GM19438 (cell line): ENCODE measurements around the gene TTYH3.

Experiments
- ATAC-seq: cut with Tn5 transposase; IDR thresholded peaks from one replicate; pipeline ENCODE4 v1.9.1; 2021; ENCODE audit warnings: low read depth; ENCODE audit not compliant: unreplicated experiment

Gene TTYH3

DNA sequence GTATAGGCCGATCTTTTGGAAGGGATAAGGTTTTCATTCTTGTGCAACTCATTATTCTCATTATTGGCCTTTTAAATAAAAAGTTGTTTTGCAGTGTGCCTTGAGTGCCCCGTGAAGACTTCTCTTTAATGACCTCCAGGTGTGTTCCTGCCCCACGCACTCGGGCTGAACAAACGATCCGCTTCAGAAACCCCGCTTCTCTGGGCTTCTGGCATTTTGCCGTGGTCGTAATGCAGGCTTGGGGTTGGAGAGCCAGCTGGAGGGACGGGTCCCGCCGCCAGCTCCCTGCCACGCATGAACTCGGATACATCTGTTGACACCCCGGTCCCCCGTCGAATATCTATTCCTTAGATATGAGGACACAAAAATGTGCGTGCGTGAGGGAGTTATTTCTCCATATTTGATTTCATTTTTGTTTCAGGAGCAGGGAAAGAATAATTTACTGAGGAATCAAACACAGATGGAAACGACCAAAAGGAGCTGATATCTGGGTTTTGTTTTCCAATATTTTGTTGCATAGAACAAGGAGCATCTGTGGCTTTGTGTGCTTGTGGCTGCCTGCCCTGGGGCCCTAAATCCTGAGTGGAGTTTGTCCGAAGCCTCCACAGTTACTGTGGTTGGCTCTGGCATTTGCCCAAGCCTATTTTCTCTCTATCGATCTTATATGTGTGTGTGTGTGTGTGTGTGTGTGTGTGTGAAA lies 17.0 kb upstream of the TTYH3 start:
- no peak for ATAC-seq

DNA sequence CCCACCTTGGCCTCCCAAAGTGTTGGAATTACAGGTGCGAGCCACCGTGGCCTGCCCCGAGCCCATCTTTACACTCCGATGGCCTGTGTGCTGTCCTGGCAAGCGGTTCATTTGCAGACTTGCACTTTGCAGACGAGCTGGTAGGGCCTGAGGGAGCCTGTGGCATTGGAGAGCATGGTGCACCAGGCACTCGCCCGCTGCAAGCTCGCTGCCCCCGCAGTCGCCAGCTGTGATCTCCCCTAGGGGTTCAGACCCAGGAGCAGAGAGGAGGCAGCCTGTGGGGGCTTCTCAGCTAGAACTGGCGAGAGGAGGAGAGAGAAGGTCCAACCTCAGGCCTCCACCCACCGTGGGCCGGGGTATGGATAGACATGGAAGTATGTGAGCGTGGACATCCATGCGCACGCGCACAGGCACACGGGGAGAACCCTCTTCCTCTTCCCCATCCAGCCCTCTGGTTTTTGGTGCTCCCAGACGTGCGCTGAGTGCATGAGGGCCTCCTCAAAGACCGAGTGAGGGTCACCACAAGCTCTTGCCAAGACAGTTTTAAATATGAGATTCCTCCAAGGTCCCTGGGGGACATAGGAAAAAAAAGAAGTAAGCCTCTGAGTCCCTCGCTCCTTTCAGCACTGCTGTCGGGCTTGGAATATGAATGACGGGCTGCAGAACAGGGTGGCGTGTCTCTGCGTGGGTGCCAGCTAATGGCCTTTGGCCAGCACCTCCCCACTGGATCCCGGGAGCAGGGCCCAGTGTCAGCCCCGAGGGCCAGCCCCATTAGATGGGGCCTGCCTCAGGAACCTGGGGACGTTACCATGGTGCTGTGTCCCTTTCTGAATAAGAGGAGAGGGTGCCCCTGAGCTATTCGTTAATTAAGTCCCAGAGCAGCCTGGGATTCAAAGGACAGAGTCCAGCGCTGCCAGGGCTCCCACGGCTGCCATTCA lies 15.1 kb upstream of the TTYH3 start:
- ATAC-seq: no peak

DNA sequence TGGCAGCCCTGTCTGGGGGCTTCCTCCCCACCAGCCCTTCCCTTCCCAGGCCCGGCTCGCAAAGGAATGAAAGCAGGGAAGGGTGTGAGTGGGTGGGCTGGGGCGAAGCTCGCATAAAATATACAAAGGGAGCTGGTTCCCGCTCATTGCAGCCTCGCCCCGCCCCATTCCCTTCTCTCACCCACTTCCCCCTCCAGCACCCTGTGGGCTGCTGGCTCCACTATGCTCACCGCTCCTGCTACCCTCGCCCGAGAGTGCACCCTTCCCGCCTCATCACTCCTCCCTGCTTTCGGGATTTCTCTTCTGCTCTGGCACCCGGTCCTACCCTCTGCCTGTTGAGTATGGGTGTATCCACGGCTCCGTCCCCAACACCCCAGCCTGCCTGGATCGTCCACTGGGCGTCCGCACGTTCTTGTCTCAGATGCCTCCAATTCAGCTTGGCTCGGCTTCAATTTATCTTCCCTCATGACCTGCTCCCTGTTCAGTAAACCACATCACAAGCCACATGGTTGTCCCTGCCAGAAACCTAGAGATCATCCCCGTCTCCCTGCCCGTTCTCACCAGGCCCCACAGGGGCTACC lies 14.4 kb upstream of the TTYH3 start:
- no peak for ATAC-seq

DNA sequence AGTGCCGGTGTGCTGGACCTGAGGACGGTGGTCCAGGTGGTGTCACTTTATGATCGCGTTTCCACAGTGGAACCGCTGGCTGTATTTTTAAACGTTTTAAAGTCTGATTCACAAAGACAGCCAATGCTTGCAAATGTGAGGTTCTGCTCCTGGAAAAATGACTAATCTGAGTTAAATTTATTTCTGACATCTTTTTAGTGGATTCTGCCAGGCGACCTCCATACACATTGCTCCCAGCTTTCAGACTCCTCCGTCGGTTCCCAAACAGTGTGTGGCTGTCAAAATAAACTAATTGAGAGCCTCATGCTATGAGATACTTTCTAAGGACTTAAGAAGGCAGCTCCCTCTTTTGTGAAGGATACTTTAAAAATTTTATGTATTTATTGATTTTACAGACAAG lies 12.7 kb upstream of the TTYH3 start:
- no peak for ATAC-seq

DNA sequence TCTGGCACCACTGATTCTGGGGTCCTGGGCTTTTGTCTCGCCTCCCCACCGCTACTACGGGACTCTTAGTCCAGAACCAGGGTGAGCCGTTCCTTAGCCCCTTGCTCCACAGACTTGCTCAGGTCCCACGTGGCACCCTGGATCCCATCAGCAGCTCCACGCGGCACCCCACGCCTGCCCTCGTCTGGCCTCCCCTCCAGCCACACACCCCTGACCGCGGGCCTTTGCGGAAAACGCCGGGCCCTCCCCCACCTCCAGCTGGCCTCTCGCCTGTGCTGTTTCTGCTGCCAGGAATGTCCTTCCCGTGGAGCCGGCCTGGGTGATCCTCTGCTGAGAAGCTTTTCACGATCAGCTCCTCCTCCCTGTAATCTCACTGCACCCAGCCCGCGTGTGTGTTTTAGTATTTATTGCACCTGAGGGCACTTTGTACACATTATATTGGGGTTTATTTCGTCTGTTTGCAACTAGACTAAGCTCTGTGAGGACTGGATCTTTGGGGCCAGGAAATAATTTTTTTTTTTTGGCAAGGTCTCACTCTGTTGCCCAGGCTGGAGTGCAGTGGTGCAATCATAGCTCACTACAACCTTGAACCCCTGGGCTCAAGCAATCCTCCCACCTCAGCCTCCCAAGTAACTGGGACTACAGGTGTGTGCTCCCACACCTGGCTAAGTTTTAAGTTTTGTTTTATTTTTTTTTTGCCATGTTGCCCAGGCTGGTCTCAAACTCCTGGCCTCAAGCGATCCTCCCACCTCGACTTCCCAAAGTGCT lies 10.5 kb upstream of the TTYH3 start:
- no peak for ATAC-seq

DNA sequence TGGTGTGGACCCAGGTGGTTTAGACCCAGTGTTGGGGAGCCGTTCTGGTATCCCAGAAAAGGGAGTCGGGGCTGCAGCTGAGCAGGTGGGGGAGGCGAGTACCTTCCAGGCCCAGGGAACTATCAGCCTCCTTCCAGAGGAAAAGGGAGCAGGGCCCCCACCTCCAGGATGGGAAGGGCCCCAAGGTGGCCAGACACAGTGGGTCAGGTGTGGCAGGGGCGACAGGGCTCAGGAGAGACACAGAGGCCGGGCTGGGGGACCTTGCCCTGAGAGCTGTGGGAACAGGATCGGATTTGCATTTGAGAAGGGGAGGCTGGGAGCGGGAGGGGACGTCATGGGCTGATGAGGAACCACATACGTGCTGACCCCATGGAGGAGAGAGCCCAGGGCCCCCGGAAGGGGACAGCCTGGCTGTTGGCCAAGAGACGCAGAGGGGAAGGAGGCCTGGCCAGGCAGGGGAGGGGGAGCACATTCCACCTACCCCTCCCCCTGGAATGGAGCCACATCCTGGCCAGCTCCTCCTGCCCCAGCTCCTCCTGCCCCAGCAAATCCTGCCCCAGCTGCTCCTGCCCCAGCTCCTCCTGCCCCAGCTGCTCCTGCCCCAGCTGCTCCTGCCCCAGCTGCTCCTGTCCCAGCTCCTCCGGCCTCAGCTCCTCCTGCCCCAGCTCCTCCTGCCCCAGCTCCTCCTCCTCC lies 9.7 kb upstream of the TTYH3 start:
- no peak for ATAC-seq

DNA sequence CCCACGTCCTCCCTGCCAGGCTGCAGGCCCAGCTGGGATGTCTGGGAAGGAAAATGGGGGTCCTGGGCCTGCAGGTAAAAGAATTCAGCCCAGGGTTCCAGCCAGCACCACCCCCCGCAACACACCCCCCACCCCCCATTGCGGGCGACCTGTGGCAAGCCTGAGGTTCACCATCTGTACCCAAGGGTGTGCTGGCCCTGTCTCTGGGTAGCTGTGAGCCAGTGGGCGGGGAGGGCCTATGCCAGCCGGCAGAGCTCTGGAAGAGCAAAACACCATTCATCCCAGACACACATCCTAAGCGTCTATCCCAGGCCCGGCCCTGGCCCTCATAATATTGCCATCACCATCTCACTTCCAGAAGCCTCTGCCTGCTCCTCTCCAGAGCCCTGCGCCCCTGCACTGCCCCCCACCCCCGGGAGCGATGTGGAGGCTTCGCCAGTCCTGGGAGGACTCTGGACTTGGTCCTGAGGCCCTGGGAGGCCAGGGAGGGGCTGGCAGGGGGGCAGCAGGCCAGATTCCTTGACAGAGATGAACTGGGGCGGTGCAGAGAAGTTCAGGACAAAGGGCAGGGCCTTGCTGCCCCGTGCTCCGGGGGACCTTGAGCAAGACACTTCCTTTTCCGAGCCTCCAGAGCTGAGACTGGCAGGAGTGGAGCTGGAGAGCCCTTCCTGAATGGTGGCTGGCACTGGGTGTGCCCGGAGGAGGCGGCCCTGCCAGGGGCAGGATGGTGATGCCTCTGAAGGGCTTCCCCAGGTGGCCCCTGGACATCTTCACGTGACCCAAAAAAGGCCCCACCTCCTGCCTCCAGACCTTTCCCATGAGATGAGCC lies 8.7 kb upstream of the TTYH3 start:
- ATAC-seq: no peak

DNA sequence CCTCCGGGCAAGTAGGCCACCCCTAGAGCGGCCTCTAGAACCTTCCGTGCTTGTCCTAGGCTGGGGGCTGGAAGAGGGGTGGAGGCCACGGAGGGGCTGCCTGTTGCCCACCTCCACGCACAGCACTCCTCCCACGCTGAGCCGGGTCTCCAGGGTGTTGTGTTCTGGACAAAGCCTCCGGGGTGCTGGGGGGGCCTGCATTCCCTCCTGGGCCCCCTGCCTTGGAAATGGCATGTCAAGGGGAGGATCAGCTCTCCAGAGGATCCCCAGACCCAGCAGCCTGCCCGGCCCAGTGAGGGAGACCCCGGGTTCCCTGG lies 8.1 kb upstream of the TTYH3 start:
- no peak for ATAC-seq

DNA sequence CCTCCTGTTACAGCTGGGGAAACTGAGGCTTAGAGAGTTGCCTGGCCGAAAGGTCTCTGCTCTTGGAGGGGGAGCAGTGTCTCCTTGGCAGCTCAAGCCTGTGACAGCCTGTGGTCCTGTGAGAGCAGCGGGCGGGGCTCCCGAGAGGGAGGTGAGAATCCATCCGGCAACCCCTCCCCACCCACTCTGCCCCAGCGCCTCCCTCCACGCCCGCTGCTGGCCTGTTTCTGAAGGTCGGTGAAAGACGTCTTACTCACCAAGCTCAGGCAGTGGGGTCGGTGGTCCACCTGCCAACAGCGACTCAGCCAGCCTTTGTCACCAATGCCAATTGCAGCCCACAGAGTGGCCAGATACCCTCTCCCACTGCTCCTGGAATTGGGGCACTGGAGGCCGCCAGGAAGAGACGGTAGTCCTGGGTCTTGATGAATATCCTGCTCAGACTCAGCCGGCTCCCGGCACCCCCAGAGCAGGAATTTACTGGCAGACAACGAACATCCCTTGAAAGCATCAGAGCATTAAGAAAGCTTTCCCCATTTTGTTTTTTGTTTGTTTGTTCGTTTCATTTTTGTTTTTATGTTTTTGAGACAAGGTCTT lies 7.4 kb upstream of the TTYH3 start:
- no peak for ATAC-seq

DNA sequence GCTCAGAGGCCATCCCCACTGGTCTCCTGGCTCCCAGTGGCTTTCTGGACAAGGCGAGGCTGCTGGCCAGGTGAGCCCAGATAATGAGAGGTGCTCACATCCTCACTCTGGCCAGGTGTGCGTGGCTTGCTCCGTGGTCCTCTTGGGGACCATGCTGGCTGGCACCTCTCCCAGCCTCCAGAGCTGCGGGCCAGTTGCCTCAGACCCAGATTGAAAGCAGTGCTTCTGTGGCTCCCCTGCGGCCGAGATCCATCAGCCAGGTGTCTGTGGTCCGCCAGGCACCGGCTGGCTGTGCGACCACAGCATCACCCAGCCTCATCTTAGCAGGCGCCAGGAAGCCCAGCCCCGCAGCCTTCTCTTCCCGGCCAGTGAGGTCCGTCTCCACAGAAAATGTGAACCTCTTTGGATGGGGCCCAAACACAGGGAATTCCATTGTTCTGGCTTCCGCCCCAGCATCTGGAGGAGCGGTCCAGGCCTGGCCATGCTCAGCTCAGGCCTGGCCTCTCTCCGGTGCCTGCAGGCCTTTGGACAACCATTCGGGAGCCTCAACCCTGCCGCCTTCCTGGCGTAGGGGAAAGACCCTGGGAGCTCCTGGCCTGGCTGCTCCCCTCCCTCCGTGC lies 5.2 kb upstream of the TTYH3 start:
- no peak for ATAC-seq

DNA sequence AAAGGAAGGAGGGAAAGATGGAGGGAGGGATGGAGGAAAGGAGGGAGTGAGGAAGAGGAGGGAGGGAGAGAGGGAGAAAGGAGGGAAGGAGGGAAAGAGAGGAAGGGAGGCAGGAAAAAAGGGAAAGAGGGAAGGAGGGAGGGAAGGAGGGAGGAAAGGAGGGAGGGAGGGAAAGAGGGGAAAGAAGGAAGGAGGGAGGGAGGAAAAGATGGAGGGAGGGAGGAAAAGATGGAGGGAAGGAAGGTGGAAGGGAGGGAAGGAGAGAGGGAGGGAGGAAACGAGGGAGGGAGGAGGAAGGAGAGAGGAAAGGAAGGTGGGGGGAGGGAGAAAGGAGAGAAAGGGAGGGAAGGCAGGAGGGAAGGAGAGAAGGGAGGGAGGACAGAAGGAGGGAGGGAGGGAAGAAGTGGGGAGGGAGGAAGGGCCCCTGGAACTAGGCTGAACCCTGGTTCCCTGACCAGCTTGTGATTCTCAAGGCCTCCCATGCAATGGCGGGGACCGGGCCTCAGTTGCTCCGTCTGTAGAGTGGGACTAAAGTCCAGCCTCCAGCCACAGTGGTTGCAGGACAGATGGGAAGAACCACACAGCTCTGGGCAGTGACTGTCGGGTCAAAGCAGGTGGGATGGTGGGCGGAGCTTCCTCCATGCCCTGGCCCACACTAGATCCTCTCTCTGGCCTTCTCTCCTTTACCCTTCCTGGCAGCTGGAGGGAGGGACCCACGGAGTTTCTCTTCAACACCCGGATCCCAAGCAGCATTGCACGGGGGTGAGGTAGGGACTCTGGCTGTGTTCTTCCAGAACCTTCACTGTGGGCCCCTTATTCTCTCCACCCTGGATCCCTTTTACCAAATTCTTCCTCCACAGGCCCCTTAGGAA lies 4.3 kb upstream of the TTYH3 start:
- no peak for ATAC-seq

DNA sequence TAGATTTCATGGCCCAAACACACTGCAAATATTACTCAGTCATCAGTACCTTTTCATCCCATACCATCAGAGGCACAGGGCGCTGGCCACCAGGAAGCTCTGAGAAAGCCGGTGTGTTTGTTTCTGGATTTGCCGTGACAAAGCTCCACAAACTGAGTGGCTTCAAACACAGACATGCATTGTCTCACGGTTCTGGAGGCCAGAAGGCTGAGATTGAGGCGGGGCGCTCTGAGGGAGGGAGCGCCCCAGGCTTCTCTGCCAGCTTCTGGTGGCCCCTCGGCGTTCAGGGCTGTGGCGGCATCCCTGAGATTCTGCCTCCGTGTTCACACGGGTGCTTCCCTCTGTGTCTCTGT lies 3.7 kb upstream of the TTYH3 start:
- ATAC-seq: no peak

DNA sequence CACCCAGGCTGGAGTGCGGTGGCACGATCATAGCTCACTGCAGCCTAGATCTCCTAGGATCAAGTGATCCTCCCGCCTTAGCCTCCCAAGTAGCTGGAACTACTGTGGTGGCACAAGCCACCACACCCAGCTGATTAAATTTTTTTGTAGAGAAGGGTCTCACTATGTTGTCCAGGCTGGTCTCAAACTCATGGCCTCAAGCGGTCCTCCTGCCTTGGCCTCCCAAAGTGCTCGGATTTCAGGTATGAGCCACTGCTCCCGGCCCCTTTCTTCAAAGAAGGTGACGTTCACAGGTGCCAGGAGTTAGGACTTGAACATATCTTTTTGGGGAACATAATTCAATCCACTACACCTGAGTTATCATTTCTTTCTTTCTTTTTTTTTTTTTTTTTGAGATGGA lies 2.9 kb upstream of the TTYH3 start:
- no peak for ATAC-seq

DNA sequence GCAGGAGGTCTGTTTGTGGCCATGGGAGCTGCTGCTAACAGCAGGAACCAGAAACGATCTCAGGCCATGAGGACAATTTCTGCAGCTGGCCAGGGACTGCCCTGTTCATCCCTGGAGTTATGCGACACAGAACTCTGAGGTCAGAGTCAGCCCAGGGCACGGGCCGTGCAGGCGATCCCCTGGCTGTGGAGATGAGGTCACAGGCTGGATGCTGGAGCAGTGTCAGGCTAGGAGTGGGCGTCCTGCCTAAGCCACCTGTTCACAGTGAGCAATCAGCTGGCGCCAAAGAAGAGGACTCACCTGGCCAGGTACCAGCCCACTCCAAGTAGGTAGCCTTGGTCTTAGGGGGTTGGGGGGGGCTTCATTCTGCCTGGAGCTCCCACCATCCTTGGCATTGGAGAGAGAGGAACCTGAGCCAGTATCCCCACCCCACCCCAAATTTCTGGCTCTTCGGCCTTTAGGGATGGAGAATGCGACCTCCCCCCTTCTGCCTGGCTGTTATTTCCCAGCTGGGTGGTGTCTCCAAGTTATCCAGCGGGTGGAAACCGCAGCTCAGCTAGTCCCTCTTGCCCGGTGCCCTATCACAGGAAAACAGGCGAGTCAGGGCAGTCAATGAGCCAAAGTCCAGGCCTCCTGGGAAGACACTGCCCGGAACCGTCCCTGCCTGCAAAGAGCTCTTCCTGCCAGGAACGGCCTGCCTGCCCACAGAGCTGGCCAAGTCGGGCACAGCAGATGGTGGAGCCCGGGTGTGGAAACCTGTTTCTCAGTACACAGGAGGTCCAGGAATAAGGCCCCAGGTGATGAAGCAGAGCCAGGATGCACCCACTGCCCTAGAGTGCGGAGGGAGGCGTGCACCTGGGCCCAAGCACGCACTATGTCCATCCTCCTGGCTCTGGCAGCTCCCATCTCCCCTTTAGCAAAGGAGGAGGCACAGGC lies 1.8 kb upstream of the TTYH3 start:
- no peak for ATAC-seq

DNA sequence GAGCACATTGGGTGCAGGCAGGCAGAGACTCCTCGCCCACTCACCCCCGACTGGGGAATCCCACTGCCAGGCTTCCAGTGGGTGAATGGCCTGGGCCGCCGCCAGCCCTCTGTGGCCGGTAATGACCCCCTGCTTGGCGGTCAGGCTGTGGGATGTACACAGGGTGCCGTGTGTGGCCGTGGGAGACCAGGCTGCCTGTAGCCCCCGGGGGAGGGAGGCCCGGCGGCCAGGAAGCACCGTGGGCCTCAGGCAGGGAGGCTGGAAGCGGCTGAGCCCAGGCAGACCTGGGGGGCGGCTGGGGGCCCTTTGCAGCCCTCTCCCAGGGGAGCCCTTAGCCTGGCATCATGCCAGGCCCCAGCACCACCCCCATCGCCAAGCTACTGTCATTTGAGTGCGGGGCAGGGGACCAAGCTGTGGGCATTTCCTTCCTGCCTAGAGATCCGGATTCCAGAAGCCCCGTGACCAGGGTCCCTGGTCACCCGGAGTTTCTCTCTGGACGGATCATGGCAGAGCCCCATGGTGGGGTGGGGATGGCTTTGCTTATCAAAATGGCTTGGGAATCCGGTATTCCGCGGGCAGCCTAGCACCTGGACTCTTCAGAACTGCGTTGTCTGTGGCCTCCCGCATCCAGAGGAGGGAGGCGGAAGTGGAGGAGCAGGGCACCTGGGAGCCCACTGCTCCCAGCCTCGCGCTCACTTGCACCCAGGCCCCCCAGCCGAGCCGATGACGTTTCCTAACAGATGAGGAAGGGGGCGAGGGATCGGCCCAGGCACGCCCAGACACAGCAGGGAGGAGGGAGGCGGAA lies 1.1 kb downstream of the TTYH3 start:
- no peak for ATAC-seq
